Retina (tissue), 1 donor: ENCODE data around the gene NRM.
"Not testable (repeated sequence)": the region's sequence is repeated elsewhere in the genome, so short reads cannot be mapped to it uniquely, and the experiment has no call there.

ENCODE experiments used
- DNase-seq: peaks from one replicate; pipeline ENCODE4 v3.0.0-alpha.2; 2016

Gene NRM

GRCh38 chr6:30687659-30688431 is 2.9 kb downstream of the NRM start:
- no peak for DNase-seq

GRCh38 chr6:30686908-30687658 is 3.7 kb downstream of the NRM start:
- DNase-seq = peak; percentile 94

- peak; percentile 54 for DNase-seq
Measured at GRCh38 chr6:30686009-30686907, 4.5 kb downstream of the NRM start, which contains the start of gene PPP1R18. Gene PPP1R18, minus strand, starts transcription at chr6:30686645. Its CDS starts 627 bp downstream, at chr6:30686018.

GRCh38 chr6:30685157-30686008 is 5.4 kb downstream of the NRM start:
- no peak for DNase-seq

- no peak for DNase-seq
Measured at GRCh38 chr6:30684386-30685156, 6.2 kb downstream of the NRM start.

GRCh38 chr6:30683980-30684338 is 6.8 kb downstream of the NRM start:
- no peak for DNase-seq

GRCh38 chr6:30683183-30683979 is 7.4 kb downstream of the NRM start:
- DNase-seq = no peak

GRCh38 chr6:30682143-30683117 is 8.4 kb downstream of the NRM start:
- peak; percentile 11 for DNase-seq

- no peak for DNase-seq
Measured at GRCh38 chr6:30681766-30682142, 9.0 kb downstream of the NRM start.

GRCh38 chr6:30679765-30680535 is 10.8 kb downstream of the NRM start:
- DNase-seq = peak; percentile 12

GRCh38 chr6:30678964-30679726 is 11.6 kb downstream of the NRM start:
- DNase-seq = peak; percentile 92

GRCh38 chr6:30676660-30677285 is 14.0 kb downstream of the NRM start:
- no peak for DNase-seq

GRCh38 chr6:30672445-30673253 is 18.1 kb downstream of the NRM start, which contains the start of gene DHX16:
Gene DHX16, minus strand, starts transcription at chr6:30673006. Its CDS starts 165 bp downstream, at chr6:30672841.
- DNase-seq = peak; percentile 96

- no peak for DNase-seq
Measured at GRCh38 chr6:30670760-30671527, 19.8 kb downstream of the NRM start.

GRCh38 chr6:30666300-30666699 is 24.5 kb downstream of the NRM start:
- DNase-seq = not testable (repeated sequence)
